Measurements from ENCODE around the gene LAIR1. TPM values are rescaled to one million over a fixed set of nuclear protein-coding genes. Genes with fewer than 3 reads are reported as not detected.
"Not testable (repeated sequence)": the region's sequence is repeated elsewhere in the genome, so short reads cannot be mapped to it uniquely, and the experiment has no call there.

LAIR1 gene
- total RNA-seq, 4 donors from 2014 or later: 1.0 to 1.9 (median 1.5) TPM

DNA sequence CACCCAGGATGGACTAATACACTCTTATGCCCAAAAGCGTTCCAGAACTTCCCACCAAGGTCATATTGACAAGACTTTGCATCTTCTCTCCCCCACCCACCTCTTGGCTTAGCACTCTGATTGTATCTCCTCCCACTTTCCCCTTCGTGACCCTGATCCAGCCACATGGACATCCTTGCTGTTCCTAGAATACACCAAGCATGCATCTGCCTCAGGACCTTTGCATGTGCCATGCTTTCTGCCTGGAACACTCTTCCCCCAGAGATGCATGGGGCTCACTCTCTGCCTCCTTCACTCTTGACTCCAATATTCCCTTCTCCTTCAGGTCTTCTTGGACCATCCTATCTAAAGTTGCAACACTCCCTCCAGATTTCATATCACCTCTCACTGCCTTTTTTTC lies 16.2 kb upstream of the LAIR1 start:
- TF ChIP-seq EP300 (IDR thresholded peaks at IDR 0.05) (no peak), POLR2AphosphoS5 (IDR thresholded peaks at IDR 0.05) (no peak), POLR2A (IDR thresholded peaks at IDR 0.05) (no peak)
- TF ChIP-seq, protein P1, sequence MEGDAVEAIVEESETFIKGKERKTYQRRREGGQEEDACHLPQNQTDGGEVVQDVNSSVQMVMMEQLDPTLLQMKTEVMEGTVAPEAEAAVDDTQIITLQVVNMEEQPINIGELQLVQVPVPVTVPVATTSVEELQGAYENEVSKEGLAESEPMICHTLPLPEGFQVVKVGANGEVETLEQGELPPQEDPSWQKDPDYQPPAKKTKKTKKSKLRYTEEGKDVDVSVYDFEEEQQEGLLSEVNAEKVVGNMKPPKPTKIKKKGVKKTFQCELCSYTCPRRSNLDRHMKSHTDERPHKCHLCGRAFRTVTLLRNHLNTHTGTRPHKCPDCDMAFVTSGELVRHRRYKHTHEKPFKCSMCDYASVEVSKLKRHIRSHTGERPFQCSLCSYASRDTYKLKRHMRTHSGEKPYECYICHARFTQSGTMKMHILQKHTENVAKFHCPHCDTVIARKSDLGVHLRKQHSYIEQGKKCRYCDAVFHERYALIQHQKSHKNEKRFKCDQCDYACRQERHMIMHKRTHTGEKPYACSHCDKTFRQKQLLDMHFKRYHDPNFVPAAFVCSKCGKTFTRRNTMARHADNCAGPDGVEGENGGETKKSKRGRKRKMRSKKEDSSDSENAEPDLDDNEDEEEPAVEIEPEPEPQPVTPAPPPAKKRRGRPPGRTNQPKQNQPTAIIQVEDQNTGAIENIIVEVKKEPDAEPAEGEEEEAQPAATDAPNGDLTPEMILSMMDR (IDR thresholded peaks at IDR 0.05): no peak
- DNase-seq (ENCODE audit: low spot score in 2 of 2): no peak
- Histone ChIP-seq H3K4me1 (no peaks in the 10 kb centered on the region), H3K36me3 (no peaks in the 10 kb centered on the region), H3K9me3 (no peaks in the 10 kb centered on the region), H3K27ac (no peak overlapping the region), H3K4me3 (no peak overlapping the region), H3K27me3 (peaks cover 9% of the 10 kb centered on the region)
- WGBS: 82% methylated on average over 2 of the region's 2 CpGs

DNA sequence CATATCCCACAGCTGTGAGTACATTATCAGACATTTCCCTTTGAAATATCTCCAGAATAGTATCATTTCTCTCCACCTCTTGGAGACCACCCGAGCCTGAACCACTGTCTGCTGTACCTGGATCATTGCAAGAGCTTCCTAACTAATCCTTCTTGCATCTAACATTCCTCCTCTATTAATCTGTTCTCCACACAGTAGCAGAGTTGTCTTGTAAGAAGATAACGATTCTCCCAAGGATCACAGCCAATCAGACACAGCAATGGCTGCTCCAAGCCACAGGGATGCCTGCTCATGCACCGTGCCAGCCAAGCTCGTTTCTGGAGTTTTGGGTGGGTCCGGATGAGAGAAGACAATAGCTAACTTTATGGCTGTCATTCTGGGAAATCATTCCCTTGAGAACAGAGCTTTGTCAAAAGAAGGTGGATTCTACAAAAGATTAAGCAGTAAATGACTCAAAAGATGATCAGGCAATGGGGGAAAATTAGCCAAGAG lies 14.5 kb upstream of the LAIR1 start:
- 35% methylated on average over 5 of the region's 5 CpGs for WGBS

DNA sequence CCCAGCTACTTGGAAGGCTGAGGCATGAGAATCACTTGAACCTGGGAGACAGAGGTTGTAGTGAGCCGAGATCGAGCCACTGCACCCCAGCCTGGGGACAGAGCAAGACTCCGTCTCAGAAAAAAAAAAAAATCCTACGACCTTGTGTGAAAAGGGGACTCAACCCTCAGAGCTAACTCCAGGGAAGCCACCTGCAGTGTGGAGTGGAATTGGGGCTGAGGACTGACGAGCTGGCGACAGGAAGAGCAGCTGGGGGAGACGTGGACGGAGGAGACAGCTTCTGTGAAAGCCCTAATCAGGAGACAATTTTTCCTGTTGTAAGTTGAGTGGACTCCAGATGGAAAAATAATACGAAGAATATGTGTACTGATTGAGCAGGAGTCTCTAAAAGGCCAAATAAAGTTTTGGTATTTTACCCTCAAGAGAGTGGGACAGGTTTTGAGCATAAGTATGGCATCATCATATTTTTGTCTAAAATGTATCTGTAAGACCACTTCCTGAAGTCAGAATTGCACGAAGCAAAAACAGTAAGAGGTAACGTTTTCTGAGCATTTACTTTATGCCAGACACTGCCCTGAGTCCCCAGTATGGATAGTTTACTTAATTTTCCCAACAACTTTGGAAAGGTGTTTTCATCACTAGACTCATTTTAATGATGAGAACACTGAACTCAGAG lies 12.0 kb upstream of the LAIR1 start:
- Histone ChIP-seq H3K27ac (no peak overlapping the region), H3K9me3 (no peaks in the 10 kb centered on the region), H3K36me3 (no peaks in the 10 kb centered on the region), H3K27me3 (peaks cover 4% of the 10 kb centered on the region), H3K4me3 (no peak overlapping the region), H3K4me1 (no peaks in the 10 kb centered on the region)
- TF ChIP-seq POLR2A (IDR thresholded peaks at IDR 0.05): no peak
- 62% methylated on average over 11 of the region's 11 CpGs for WGBS
- no peak for DNase-seq (ENCODE audit: low spot score in 2 of 2)

More for the DNA sequence above, 14.5 kb upstream of the LAIR1 start:
- Histone ChIP-seq H3K27me3 (peaks cover 4% of the 10 kb centered on the region), H3K4me1 (no peaks in the 10 kb centered on the region), H3K4me3 (no peak overlapping the region), H3K27ac (no peak overlapping the region), H3K36me3 (no peaks in the 10 kb centered on the region), H3K9me3 (no peaks in the 10 kb centered on the region)
- DNase-seq (ENCODE audit: low spot score in 2 of 2): no peak
- TF ChIP-seq, protein P1 (IDR thresholded peaks at IDR 0.05): no peak
- TF ChIP-seq POLR2AphosphoS5 (IDR thresholded peaks at IDR 0.05) (no peak), POLR2A (IDR thresholded peaks at IDR 0.05) (no peak), EP300 (IDR thresholded peaks at IDR 0.05) (no peak)

DNA sequence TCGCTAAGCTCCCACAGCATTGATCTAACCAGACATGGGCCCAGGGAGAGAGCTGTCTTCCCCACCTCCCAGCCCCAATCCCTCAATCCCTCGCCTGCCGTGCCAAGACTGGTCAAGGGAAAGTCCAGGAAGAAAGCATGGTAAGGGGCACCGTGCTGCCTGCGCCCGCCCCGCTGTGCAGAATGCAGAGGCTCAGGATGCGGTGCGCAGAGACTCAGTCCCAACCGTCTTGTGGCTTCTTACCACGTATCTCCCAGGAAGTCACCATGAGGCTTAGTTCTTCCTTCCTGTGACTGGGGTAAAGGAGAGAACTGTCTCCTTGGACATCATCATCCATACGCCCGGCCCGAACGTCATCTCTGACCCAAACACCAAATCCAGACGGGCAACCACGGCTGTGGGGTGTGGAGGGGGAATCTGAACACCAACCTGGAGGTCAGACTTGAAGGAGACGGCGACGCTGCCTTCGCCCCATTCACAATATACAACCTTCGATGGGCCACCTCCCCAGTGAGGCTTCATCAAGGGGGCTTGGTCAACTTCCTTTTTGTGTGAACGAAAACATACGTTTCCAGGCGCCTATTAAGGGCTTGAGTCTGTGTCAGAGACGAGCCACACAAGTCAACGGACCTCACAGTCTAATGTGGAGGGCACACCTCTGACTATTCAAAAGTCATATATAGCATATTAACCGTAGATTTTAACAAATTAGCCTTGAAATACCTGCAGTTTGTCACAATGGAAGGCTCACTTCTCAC lies 10.6 kb upstream of the LAIR1 start:
- not testable (repeated sequence) for H3K4me1 ChIP-seq; DNase-seq (ENCODE audit: low spot score in 2 of 2); H3K36me3 ChIP-seq; H3K4me3 ChIP-seq; H3K27me3 ChIP-seq; H3K27ac ChIP-seq; H3K9me3 ChIP-seq
- 70% methylated on average over 17 of the region's 28 CpGs for WGBS

DNA sequence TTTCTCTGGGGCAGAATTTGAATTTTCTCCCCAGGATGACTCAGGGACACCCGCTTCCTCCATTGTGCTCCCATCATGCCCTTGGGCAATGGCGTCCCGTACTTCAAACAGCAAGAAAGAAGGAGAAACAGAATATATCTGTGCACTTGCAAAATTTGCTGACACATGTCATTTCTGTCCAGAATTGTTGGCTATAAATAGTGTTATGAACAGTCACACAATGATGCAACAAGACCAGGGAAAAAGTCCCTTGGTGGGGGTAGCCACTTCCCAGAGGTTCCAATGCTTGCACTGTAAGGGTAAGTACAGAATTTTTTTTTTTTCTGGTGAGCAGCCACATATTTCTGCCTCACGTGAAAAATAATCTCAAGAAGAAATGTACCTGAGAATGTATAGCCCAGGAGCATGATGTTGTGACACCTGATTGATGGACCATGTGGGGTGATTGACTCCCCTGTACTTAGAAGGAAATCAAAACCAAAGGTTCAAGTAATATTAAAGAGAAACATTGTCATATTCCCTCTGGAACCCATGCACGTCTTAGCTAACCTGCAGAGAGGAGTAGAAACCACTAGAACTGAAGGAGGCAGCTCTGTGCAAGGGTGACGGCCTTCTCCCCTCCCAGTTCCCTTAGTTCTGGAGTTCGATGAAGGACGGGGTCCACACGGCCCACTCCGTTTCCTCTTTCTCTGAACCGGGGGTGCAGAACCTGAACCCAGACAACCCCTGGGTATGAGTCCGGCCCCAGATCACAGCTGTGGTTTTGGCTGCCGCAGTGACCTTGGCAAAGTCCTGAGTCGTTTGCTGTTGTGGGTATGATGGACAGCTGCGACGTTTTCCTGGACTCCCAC lies 9.3 kb upstream of the LAIR1 start:
- no peaks in the 10 kb centered on the region for H3K4me1 ChIP-seq
- no peak for TF ChIP-seq EP300 (IDR thresholded peaks at IDR 0.05)
- no peak for TF ChIP-seq POLR2A (IDR thresholded peaks at IDR 0.05)
- TF ChIP-seq, protein P1 (IDR thresholded peaks at IDR 0.05): no peak
- TF ChIP-seq POLR2AphosphoS5 (IDR thresholded peaks at IDR 0.05): no peak
- DNase-seq (ENCODE audit: low spot score in 2 of 2): no peak
- no peaks in the 10 kb centered on the region for H3K9me3 ChIP-seq
- H3K27me3 ChIP-seq: no peaks in the 10 kb centered on the region
- WGBS: 70% methylated on average over 16 of the region's 16 CpGs
- H3K27ac ChIP-seq: no peak overlapping the region
- no peak overlapping the region for H3K4me3 ChIP-seq
- H3K36me3 ChIP-seq: no peaks in the 10 kb centered on the region

DNA sequence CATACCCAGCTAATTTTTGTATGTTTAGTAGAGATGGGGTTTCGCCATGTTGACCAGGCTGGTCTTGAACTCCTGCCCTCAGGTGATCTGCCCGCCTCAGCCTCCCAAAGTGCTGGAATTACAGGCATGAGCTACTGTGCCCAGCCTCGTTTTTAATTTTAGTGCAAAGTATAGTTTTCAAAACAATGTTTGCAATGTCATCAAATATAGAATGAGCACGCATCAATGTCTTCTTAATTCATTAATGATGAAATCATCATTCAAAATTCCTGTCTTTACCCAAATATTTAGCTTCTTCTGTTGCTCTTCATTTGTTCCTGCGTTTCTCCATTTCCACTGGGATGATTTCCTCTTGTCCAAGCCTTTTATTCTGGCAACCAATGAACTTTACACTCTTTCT lies 6.7 kb upstream of the LAIR1 start:
- WGBS: 79% methylated on average over 5 of the region's 5 CpGs
- not testable (repeated sequence) for H3K27me3 ChIP-seq; H3K36me3 ChIP-seq; H3K4me3 ChIP-seq; DNase-seq (ENCODE audit: low spot score in 2 of 2); H3K4me1 ChIP-seq; H3K9me3 ChIP-seq; H3K27ac ChIP-seq

DNA sequence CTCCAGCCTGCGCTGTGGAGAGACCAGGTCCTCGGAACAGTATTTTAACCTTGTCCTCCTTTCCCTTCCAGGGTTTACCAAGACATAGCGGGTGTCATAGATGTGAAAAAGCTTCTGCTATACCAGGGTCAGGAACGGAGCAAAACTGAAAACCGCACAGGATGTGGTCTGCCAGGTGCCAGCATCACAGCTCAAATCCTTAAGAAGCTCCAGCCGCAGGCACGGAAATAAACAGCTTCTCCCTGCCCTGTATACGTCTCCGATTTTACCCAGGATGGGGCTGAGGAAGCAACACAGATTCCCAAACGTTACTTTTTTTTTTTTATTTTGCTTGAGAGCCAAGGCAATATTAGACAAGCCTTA lies 5.7 kb upstream of the LAIR1 start:
- H3K9me3 ChIP-seq; DNase-seq (ENCODE audit: low spot score in 2 of 2); H3K27me3 ChIP-seq; H3K4me1 ChIP-seq; H3K27ac ChIP-seq; H3K4me3 ChIP-seq; H3K36me3 ChIP-seq: not testable (repeated sequence)
- 64% methylated on average over 7 of the region's 10 CpGs for WGBS

DNA sequence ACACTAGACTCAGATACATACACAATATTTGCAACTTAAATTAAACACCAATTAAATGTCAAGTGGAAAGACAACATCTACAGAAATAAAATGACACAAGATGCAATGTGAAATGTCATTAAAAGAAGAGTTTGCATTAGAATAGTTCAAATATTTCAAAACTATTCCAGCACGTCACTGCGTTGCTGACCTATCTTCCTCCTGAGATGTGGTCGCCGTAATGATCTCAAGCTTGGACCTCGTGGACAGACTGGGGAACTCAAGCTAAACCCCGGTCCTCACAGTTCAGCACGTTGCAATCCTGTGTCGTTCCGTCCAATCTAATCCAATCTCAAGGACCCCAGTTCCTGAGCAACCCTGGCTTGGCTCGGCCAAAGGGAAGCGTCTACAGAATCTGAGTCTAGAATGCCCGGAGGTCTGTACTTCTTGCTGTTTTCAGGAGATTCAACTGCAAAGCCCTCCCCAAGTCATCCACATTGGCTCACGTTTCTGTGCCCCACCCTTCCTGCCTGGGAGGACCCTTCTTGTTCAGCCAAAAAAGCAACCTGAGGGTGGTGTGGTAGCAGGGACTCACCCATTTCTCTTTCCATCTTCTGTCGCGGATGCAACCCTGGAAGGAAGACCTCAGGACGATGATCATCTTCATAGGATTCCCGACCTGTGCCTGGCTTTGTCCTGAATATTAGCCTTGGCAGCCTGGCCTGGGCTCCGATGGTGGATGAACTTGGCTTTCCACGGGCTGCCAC lies 5.1 kb upstream of the LAIR1 start:
- DNase-seq (ENCODE audit: low spot score in 2 of 2); H3K4me3 ChIP-seq; H3K36me3 ChIP-seq; H3K4me1 ChIP-seq; H3K27me3 ChIP-seq; H3K27ac ChIP-seq; H3K9me3 ChIP-seq: not testable (repeated sequence)
- 89% methylated on average over 13 of the region's 19 CpGs for WGBS

Data from suprapubic skin (tissue), 4 donors.